ENCODE results near the gene NSD1. TPM values are rescaled to one million over a fixed set of nuclear protein-coding genes. Genes with fewer than 3 reads are reported as not detected.
A peak's percentile ranks its signal among the peaks of the same experiment; 100 is the strongest.

NSD1 gene
- total and polyA plus RNA-seq, 2 donors (not counting 1 experiment from before 2014, with no cell fraction given): 19.3 to 52.8 TPM

GRCh38 chr5:177233206-177233605 lies 99.6 kb downstream of the NSD1 start:
- no peaks in the 10 kb centered on the region for H3K27me3 ChIP-seq (ENCODE audit: control insufficient read depth, insufficient read depth, low read length)
- H3K27ac ChIP-seq (ENCODE audit: insufficient read depth, low read length): peak overlapping the region; percentile 20
- peaks cover 3% of the 10 kb centered on the region for H3K36me3 ChIP-seq (ENCODE audit: control insufficient read depth, insufficient read depth, low read length)
- peak in 1 of 2 donors; percentile 8 for DNase-seq (ENCODE audit: low read depth in 2 of 2)
- H3K79me2 ChIP-seq (ENCODE audit: control insufficient read depth, insufficient read depth, low read length): peaks cover 6% of the 10 kb centered on the region
- H2AFZ ChIP-seq (ENCODE audit: low read length): no peak overlapping the region
- H4K20me1 ChIP-seq (ENCODE audit: control insufficient read depth, extremely low read depth, insufficient read depth, low read length): no peaks in the 10 kb centered on the region
- no peak overlapping the region for H3K4me3 ChIP-seq (replicated peaks in 1 of 4; ENCODE audit: control extremely low read depth in 1 of 4, insufficient read depth in 1 of 4, low read depth in 3 of 4, low read length in 4 of 4)
- H3K9me3 ChIP-seq (ENCODE audit: control insufficient read depth, insufficient read depth, low read depth, low read length): no peaks in the 10 kb centered on the region
- peaks cover 3% of the 10 kb centered on the region for H3K4me1 ChIP-seq (ENCODE audit: control insufficient read depth, extremely low read depth, insufficient read depth, low read length)
- no peak overlapping the region for H3K9ac ChIP-seq (ENCODE audit: insufficient read depth, low read length)
- TF ChIP-seq EZH2 (IDR thresholded peaks at IDR 0.05; ENCODE audit: low read length, missing control alignments) (no peak), CTCF (conservative IDR thresholded peaks at IDR 0.05 in 1 of 2, IDR thresholded peaks at IDR 0.05 in 1 of 2; ENCODE audit: low read depth in 1 of 2, low read length in 2 of 2) (no peak)
- no peak overlapping the region for H3K4me2 ChIP-seq (ENCODE audit: extremely low read depth, insufficient read depth, low read length)

- H3K4me2 ChIP-seq (ENCODE audit: extremely low read depth, insufficient read depth, low read length): no peak overlapping the region
- H3K27me3 ChIP-seq (ENCODE audit: control insufficient read depth, insufficient read depth, low read length): no peaks in the 10 kb centered on the region
- no peaks in the 10 kb centered on the region for H4K20me1 ChIP-seq (ENCODE audit: control insufficient read depth, extremely low read depth, insufficient read depth, low read length)
- no peak for DNase-seq (ENCODE audit: low read depth in 2 of 2)
- no peak overlapping the region for H2AFZ ChIP-seq (ENCODE audit: low read length)
- H3K27ac ChIP-seq (ENCODE audit: insufficient read depth, low read length): peak overlapping the region; percentile 3
- peaks cover 7% of the 10 kb centered on the region for H3K36me3 ChIP-seq (ENCODE audit: control insufficient read depth, insufficient read depth, low read length)
- no peak overlapping the region for H3K9ac ChIP-seq (ENCODE audit: insufficient read depth, low read length)
- TF ChIP-seq CTCF (conservative IDR thresholded peaks at IDR 0.05 in 1 of 2, IDR thresholded peaks at IDR 0.05 in 1 of 2; ENCODE audit: low read depth in 1 of 2, low read length in 2 of 2) (no peak), EZH2 (IDR thresholded peaks at IDR 0.05; ENCODE audit: low read length, missing control alignments) (no peak)
- H3K4me1 ChIP-seq (ENCODE audit: control insufficient read depth, extremely low read depth, insufficient read depth, low read length): peaks cover 3% of the 10 kb centered on the region
- peaks cover 6% of the 10 kb centered on the region for H3K79me2 ChIP-seq (ENCODE audit: control insufficient read depth, insufficient read depth, low read length)
- no peak overlapping the region for H3K4me3 ChIP-seq (replicated peaks in 1 of 4; ENCODE audit: control extremely low read depth in 1 of 4, insufficient read depth in 1 of 4, low read depth in 3 of 4, low read length in 4 of 4)
- no peaks in the 10 kb centered on the region for H3K9me3 ChIP-seq (ENCODE audit: control insufficient read depth, insufficient read depth, low read depth, low read length)
Observed at GRCh38 chr5:177233802-177234201, 100.2 kb downstream of the NSD1 start.

GRCh38 chr5:177234841-177235240 lies 101.3 kb downstream of the NSD1 start:
- Histone ChIP-seq H3K36me3 (ENCODE audit: control insufficient read depth, insufficient read depth, low read length) (peaks cover 7% of the 10 kb centered on the region), H3K4me1 (ENCODE audit: control insufficient read depth, extremely low read depth, insufficient read depth, low read length) (peaks cover 3% of the 10 kb centered on the region), H2AFZ (ENCODE audit: low read length) (no peak overlapping the region), H3K4me2 (ENCODE audit: extremely low read depth, insufficient read depth, low read length) (no peak overlapping the region), H4K20me1 (ENCODE audit: control insufficient read depth, extremely low read depth, insufficient read depth, low read length) (no peaks in the 10 kb centered on the region), H3K79me2 (ENCODE audit: control insufficient read depth, insufficient read depth, low read length) (peaks cover 6% of the 10 kb centered on the region), H3K9ac (ENCODE audit: insufficient read depth, low read length) (no peak overlapping the region), H3K27ac (ENCODE audit: insufficient read depth, low read length) (no peak overlapping the region), H3K27me3 (ENCODE audit: control insufficient read depth, insufficient read depth, low read length) (no peaks in the 10 kb centered on the region), H3K9me3 (ENCODE audit: control insufficient read depth, insufficient read depth, low read depth, low read length) (no peaks in the 10 kb centered on the region), H3K4me3 (replicated peaks in 1 of 4; ENCODE audit: control extremely low read depth in 1 of 4, insufficient read depth in 1 of 4, low read depth in 3 of 4, low read length in 4 of 4) (no peak overlapping the region)
- peak in 1 of 2 donors; percentile 28 for DNase-seq (ENCODE audit: low read depth in 2 of 2)
- TF ChIP-seq EZH2 (IDR thresholded peaks at IDR 0.05; ENCODE audit: low read length, missing control alignments) (no peak), CTCF (conservative IDR thresholded peaks at IDR 0.05 in 1 of 2, IDR thresholded peaks at IDR 0.05 in 1 of 2; ENCODE audit: low read depth in 1 of 2, low read length in 2 of 2) (no peak)

Measured in fibroblast of lung (primary cell).